ENCODE data around the gene LGR5.
"Not testable (repeated sequence)": the region's sequence is repeated elsewhere in the genome, so short reads cannot be mapped to it uniquely, and the experiment has no call there.

The LGR5 gene

DNA sequence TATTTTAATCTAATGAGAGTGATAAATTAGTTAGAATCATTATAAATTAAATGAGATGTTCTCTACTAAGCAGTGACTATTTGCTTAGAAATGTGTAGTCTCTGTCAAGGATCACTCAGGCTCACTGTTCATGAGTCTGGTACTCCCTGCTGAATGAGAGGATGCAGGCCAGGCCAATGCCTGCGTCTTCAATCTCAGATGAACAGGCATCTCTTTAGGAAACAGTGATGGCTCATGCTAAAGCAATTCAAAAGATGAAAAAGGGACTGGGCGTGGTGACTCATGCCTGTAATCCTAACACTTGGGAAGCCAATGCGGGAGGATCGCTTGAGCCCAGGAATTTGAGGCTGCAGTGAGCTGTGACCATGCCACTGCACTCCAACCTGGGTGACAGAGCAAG, 117.3 kb downstream of the LGR5 start:
- H3K4me3 ChIP-seq (ENCODE audit: low read length), result no peak overlapping the region
- DNase-seq (ENCODE audit: low read depth), result peak; percentile 75
- no peak for TF ChIP-seq CTCF (conservative IDR thresholded peaks at IDR 0.05; ENCODE audit: low read depth, low read length)

DNA sequence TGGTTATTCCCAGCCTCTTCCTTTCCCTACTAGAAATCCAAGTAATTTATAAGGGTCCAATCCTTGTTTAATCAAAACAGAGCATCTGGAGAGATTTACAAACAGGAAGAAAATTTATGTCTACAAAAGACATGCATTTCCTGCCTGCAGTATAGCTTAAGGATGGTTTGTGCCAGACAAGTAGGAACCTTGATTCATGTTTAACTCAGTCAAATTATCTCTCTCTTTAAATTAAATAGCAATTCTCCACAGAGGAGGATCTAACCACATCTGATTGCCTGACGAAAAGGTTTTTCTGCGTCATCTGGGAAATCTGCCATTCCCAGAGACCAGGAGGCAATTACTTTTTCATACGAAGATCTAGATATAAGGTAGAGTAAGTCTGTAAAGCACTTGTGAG, 118.8 kb downstream of the LGR5 start:
- no peak for TF ChIP-seq CTCF (conservative IDR thresholded peaks at IDR 0.05; ENCODE audit: low read depth, low read length)
- DNase-seq (ENCODE audit: low read depth), result no peak
- no peak overlapping the region for H3K4me3 ChIP-seq (ENCODE audit: low read length)

- no peak for TF ChIP-seq CTCF (conservative IDR thresholded peaks at IDR 0.05; ENCODE audit: low read depth, low read length)
- DNase-seq (ENCODE audit: low read depth), result no peak
- no peak overlapping the region for H3K4me3 ChIP-seq (ENCODE audit: low read length)
Observed at GRCh38 chr12:71562676-71563595, 123.3 kb downstream of the LGR5 start.

DNA sequence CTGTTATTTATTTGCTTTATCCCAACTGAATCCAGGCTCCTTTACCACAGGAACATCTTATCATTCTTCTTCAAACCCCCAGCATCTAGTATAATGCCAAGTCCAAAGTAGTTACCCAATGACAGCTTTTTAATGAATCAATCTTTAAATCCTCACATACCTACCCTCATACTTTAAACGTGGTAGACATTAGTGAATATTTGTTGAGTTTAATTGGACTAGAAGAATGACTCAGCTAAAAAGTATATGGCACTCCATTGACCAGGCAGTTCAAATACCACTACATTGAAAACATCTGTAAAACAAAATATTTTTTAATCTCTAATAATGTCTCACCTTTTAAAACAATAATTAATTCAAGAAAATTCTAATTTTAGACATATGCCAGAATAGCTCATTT, 125.9 kb downstream of the LGR5 start:
- no peak for TF ChIP-seq CTCF (conservative IDR thresholded peaks at IDR 0.05; ENCODE audit: low read depth, low read length)
- DNase-seq (ENCODE audit: low read depth), result no peak
- no peak overlapping the region for H3K4me3 ChIP-seq (ENCODE audit: low read length)

GRCh38 chr12:71566655-71567054, 127.1 kb downstream of the LGR5 start:
- H3K4me3 ChIP-seq (ENCODE audit: low read length), result no peak overlapping the region
- no peak for DNase-seq (ENCODE audit: low read depth)
- no peak for TF ChIP-seq CTCF (conservative IDR thresholded peaks at IDR 0.05; ENCODE audit: low read depth, low read length)

DNA sequence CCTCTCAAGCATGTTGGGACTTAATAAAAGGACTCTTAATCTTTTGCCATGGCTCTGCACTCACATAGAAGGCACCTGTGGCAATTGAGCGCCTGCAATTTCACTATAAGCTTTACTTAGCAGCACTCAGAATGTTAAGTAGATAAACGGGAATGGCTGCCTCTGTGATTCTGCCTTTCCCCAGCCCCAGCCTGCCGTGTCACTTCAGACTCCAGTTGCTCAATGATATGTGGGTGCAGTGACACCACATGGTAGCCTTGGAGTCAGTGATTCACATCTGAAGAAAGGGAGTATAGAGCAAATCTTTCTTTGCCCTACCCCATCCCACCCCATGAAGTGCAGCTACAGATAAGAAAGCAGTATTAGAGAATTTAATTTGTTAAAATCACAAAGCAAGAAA, 127.9 kb downstream of the LGR5 start:
- no peak overlapping the region for H3K4me3 ChIP-seq (ENCODE audit: low read length)
- no peak for TF ChIP-seq CTCF (conservative IDR thresholded peaks at IDR 0.05; ENCODE audit: low read depth, low read length)
- no peak for DNase-seq (ENCODE audit: low read depth)

GRCh38 chr12:71569885-71570284, 130.3 kb downstream of the LGR5 start:
- not testable (repeated sequence) for DNase-seq (ENCODE audit: low read depth); H3K4me3 ChIP-seq (ENCODE audit: low read length)
